ENCODE data around the gene CLEC2L.
"Not testable (repeated sequence)": the region's sequence is repeated elsewhere in the genome, so short reads cannot be mapped to it uniquely, and the experiment has no call there.

Gene CLEC2L

GRCh38 chr7:139523968-139524815 lies 707 bp downstream of the CLEC2L start:
- no peak for DNase-seq

DNA sequence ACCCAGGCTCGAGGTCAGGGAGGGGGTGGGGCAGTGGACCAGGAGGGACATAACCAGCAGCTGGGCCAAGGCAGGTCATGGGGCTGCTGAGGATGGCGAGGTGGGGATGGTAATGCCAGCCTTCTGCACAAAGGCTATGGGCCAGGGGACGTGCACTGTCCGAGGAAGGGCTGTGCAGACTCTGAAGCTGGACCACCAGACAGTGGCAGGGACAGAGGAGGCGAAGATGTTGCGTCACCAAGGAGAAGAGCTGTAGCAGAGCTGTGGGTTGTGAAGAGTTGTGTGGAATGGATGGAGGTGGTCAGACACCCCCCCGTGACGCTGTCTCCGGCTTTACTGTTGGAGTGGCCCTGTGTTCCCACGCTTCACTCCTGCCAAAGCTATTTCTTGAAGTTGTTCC lies 1.8 kb downstream of the CLEC2L start:
- no peak for DNase-seq

- no peak for DNase-seq
These were observed 2.3 kb downstream of the CLEC2L start for GRCh38 chr7:139525750-139526149.

- DNase-seq: no peak
These were observed 3.4 kb downstream of the CLEC2L start for GRCh38 chr7:139526578-139527544.

- DNase-seq: no peak
These were observed 7.6 kb downstream of the CLEC2L start for GRCh38 chr7:139531094-139531493.

DNA sequence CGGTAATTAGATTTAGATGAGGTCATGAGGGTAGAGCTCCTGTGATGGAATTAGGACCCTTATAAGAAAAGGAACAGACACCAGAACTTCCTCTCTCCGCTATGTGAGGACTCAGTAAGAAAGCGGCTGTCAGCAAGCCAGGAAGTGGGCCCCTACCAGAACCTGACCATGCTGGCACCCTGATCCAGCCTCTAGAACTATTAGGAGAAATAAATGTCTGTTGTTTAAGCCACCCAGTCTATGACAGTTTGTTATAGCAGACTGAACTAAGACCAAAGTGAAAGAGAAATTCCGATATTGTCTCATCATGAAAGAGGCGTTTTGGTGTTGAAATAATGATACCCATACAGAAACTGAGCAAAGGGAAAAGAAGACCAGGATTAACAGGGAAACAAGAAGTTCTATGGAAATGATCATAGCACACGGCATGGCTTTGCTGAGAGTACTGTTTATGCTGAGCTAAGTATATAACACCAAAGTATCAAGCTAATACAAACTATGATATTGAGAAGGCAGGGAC lies 9.2 kb downstream of the CLEC2L start:
- DNase-seq: no peak

GRCh38 chr7:139534096-139534495 lies 10.6 kb downstream of the CLEC2L start:
- DNase-seq: no peak

- DNase-seq: no peak
These were observed 11.6 kb downstream of the CLEC2L start for GRCh38 chr7:139534966-139535651.

- no peak for DNase-seq
These were observed 12.7 kb downstream of the CLEC2L start for GRCh38 chr7:139536152-139536551.

- no peak for DNase-seq
These were observed 15.6 kb downstream of the CLEC2L start for GRCh38 chr7:139538881-139539635.

- no peak for DNase-seq
These were observed 16.7 kb downstream of the CLEC2L start for GRCh38 chr7:139540203-139540602.

DNA sequence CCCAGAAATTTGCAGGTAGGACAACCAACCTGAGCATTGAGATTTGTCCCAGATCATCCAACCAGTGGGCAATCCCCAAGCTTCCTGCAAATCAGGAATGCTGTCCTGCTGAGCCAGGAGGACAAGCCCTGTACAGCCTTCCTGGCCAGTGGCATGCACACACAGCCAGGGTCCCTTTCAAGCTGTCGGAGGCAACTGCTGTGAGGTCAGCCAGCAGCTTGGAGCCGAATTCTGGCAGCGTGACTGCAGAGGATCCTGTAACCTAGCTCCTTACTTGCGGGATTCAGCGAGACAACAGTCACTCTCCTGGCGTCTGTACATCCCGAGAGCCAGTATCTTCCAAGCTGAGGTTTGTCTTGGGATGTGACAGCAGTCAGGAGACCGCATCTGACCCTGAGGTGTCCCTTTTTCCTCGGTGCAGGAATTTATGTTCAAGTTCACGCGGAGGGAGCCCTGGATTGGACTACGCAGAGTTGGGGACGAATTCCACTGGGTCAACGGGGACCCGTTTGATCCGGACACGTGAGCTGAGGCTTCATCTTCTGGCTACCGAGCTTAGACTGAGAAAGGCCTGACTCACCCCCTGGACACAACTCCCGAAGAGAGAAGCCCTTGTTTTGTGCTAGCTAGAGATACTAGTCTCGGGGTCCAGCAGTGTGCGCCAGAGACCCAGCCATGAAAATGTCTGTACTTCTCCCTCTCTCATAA lies 18.3 kb downstream of the CLEC2L start:
- DNase-seq: no peak

DNA sequence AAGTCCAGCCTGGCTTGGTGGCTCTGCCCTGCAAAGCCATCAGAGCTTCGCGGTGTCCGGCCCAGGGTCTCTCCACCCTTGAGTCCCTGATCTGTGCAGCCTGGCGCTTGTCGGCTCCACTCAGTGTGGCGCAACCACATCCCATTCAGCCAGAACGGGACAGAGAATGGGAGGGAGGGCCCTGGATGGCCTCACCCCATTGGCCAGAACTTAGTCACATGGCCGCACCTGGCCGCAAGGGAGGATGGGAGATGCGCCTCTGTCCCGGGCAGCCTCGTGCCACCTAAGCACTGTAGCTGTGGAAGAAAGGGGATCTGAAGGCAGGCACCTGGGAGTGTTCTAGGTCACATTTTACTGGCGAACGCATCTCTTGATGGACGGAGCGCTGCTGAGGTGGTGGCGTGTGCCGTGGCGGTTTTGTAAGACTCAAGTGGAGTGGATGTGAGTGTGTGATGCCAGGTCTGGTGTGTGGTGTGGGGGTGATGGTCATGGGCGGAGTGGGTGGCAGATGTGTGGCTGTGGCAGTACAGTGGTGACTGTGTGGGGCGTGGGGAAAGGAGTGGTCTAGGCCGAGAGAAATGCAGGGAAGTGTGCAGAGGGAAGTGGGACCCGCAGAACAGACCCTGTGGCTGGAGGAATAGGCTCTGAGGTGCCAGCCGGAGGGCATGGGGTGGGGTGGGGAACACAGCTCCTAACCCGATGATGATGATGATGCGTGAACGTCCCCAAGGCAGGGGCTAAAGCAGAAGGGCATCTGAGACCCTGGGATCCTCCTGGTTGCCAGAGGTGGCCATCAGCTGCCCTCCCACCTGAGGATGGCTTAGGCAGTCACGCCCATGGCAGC lies 19.0 kb downstream of the CLEC2L start:
- no peak for DNase-seq

GRCh38 chr7:139543801-139544603 lies 20.5 kb downstream of the CLEC2L start:
- DNase-seq: no peak

DNA sequence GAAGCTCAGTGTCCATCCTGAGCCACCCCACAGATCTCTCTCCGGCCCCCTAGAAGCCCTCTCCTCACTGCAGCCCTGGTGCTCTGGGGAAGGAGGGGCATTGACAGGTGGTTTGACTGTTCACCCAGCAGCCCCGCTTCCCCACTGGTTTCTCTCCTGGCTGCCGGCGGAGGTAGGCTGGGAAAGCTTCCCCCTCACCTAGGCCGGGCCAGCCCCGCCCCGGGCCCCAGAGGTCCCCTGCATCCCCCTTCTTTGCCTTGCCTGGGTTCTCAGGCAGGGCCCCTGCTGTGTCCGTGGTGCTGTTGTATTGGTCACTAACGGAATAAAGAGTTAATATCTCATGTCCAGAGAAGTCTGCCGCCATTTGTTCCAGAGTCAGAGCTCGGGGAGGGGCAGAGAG lies 21.2 kb downstream of the CLEC2L start:
- DNase-seq: no peak

DNA sequence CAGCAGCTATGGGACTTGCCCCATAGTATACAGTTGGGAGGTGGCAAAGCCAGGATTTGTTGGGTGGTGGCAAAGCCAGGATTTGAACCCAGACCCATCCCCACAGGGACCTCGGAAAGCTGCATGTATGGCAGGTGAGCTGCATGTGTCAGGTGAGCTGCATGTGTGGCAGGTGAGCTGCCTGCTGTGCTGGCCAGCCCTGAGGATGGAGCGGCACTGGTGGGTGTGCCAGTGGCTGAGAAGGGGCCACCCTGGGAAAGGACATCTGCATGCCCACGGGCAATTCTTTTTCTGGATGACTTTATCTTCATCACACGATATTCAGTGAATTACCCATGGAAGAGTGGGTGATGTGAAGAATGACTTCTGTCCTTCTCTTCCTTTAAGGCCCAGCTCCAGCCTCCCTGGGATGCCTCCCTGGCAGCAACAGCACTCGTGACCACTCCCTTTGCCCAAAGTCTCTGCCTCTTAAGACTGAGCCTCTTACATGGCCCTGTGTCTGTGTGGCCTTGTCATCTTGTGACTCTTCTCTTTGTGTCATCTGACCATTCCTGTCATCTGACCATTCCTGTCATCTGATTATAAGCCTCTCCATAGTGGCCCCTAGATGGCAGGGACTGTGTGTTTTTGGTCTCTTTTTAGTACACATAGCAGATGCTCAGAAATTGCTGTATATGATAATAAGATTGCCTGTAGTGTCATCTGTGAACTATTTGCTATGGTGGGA lies 25.0 kb downstream of the CLEC2L start:
- no peak for DNase-seq

GRCh38 chr7:139553991-139554700 lies 30.7 kb downstream of the CLEC2L start:
- DNase-seq: not testable (repeated sequence)
